SU-DHL-6 (cell line): ENCODE results near the gene TRIM7.

Experiments
- CTCF ChIP-seq: fragments of 200-600 bp; sonication (generic); IDR thresholded peaks from one replicate; pipeline ENCODE4 v1.5.1; 2017; ENCODE audit warnings: antibody characterized with exemption, mild to moderate bottlenecking, low read length, moderate library complexity; ENCODE audit not compliant: insufficient read depth, poor library complexity, severe bottlenecking
- EZH2phosphoT487 ChIP-seq: fragments of 200-600 bp; sonication (generic), shearing (Covaris generic); conservative IDR thresholded peaks from 2 replicates; pipeline ENCODE4 v1.6.1; 2018; ENCODE audit warnings: mild to moderate bottlenecking, antibody characterized with exemption, low read length, moderate library complexity, mixed read lengths

DNA sequence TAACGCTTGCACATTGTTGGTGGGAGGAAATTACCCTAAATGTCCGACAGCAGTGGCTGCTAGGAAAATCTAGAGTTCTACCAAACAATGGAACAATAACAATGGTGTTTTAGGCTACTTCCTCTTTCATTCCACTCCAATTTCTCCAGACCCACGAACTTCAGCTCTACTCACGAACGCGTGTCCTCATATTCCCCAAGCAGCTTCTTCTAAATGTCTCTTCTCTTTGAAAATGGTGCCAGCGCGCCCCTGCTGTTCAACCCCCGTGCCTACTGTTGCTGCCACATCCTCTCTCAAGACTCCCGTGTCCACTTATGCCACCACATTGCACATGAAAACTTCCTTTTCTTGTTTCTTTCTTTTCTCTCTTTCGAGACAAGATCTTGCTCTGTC, 32.0 kb downstream of the TRIM7 start:
- peak; percentile 39 for TF ChIP-seq CTCF
- no peak for TF ChIP-seq EZH2phosphoT487
